Measurements from ENCODE around the gene CYB5R2. TPM values are rescaled to one million over a fixed set of nuclear protein-coding genes. Genes with fewer than 3 reads are reported as not detected.
A peak's percentile ranks its signal among the peaks of the same experiment; 100 is the strongest.

CYB5R2 gene
- 2.8 and 3.0 TPM in 2 replicates for total RNA-seq

GRCh38 chr11:7672960-7673723 lies at the start of gene CYB5R2:
Gene CYB5R2 (minus strand): TSS chr11:7673500. CDS start chr11:7672825, 675 bp downstream.
- no peak for DNase-seq (ENCODE audit: low spot score)
- H3K4me3 Mint-ChIP-seq = peak within 1 kb of the TSS; percentile 66
- no peaks in the 10 kb centered on the region for H3K9me3 Mint-ChIP-seq
- peak within 1 kb of the TSS; percentile 54 for H3K27ac Mint-ChIP-seq
- H3K27me3 Mint-ChIP-seq (ENCODE audit: insufficient read depth) = peaks cover 33% of the 10 kb centered on the region
- H3K4me1 Mint-ChIP-seq (ENCODE audit: low read depth) = peaks cover 19% of the 10 kb centered on the region
- H3K36me3 Mint-ChIP-seq (ENCODE audit: low read depth) = peaks cover 3% of the 10 kb centered on the region
- intact Hi-C loops (cut with micrococcal nuclease) = no loop called here

GRCh38 chr11:7714786-7715185 lies 41.5 kb upstream of the CYB5R2 start:
- intact Hi-C loops (cut with micrococcal nuclease) = no loop called here
- no peaks in the 10 kb centered on the region for H3K36me3 Mint-ChIP-seq (ENCODE audit: low read depth)
- H3K4me3 Mint-ChIP-seq = no peak overlapping the region
- H3K27ac Mint-ChIP-seq = no peak overlapping the region
- no peaks in the 10 kb centered on the region for H3K4me1 Mint-ChIP-seq (ENCODE audit: low read depth)
- H3K27me3 Mint-ChIP-seq (ENCODE audit: insufficient read depth) = peaks cover 3% of the 10 kb centered on the region
- no peak for DNase-seq (ENCODE audit: low spot score)
- no peaks in the 10 kb centered on the region for H3K9me3 Mint-ChIP-seq

DNA sequence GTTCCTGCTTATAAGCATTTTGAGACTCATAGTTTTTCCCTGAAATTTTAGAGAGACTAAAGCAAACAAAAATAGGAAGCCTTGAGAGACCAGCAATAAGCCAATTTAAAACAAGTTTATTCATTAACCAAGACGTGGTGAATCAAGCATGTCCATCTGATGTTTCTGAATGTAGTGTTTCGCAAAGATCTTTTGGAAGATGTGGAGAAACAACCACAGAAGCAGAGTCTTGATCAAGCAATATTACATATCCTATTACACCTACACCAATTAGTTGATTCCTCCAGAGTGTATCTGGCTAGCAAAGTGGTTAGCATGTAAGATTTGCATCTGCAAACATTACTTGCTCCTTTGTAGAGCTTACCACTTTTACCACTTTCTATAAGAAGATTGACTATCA lies 33.1 kb upstream of the CYB5R2 start, which contains the start of gene OVCH2:
Gene OVCH2, minus strand, starts transcription at position 101 of the 400 bp plus-strand sequence. Its CDS starts 83 bp downstream, at position 18.
- Mint-ChIP-seq H3K9me3 (no peaks in the 10 kb centered on the region), H3K27me3 (ENCODE audit: insufficient read depth) (peaks cover 8% of the 10 kb centered on the region), H3K4me3 (no peak within 1 kb of the TSS), H3K4me1 (ENCODE audit: low read depth) (no peaks in the 10 kb centered on the region), H3K27ac (no peak within 1 kb of the TSS), H3K36me3 (ENCODE audit: low read depth) (no peaks in the 10 kb centered on the region)
- intact Hi-C loops (cut with micrococcal nuclease) = no loop called here
- DNase-seq (ENCODE audit: low spot score) = no peak

- no peak for DNase-seq (ENCODE audit: low spot score)
- intact Hi-C loops (cut with micrococcal nuclease) = no loop called here
- Mint-ChIP-seq H3K4me3 (no peak overlapping the region), H3K27ac (no peak overlapping the region), H3K27me3 (ENCODE audit: insufficient read depth) (peaks cover 7% of the 10 kb centered on the region), H3K36me3 (ENCODE audit: low read depth) (no peaks in the 10 kb centered on the region), H3K9me3 (no peaks in the 10 kb centered on the region), H3K4me1 (ENCODE audit: low read depth) (no peaks in the 10 kb centered on the region)
Measured at GRCh38 chr11:7703740-7704139, 30.4 kb upstream of the CYB5R2 start.

DNA sequence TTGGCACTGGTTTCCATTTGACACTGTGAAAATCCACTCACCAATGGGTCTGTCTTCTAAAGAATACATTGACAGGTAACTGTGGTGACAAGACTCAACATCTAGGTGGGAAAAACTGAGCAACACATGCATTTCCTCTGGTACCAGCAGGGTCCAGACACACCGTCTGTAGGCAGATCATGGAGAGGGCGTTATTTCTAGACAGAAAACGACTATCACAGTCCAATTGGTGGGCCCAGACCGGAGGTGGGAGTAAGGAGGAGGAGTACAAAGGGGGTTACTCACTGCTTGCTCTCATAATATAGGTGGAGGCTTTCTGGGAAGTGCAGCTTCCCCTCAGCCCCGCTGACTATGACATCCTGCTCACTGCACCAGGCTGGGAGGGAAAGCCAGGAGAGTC lies 23.1 kb upstream of the CYB5R2 start:
- no peak for DNase-seq (ENCODE audit: low spot score)

GRCh38 chr11:7694235-7694634 lies 20.9 kb upstream of the CYB5R2 start:
- no peak for DNase-seq (ENCODE audit: low spot score)
- H3K27me3 Mint-ChIP-seq (ENCODE audit: insufficient read depth) = peaks cover 35% of the 10 kb centered on the region
- H3K4me3 Mint-ChIP-seq = no peak overlapping the region
- H3K4me1 Mint-ChIP-seq (ENCODE audit: low read depth) = no peaks in the 10 kb centered on the region
- no peaks in the 10 kb centered on the region for H3K36me3 Mint-ChIP-seq (ENCODE audit: low read depth)
- intact Hi-C loops (cut with micrococcal nuclease) = loop anchor here (1.0 to 10.0 kb wide), 8 partner anchors 29 to 882 kb away; partner anchors contain the start of genes EIF3F and PPFIBP2
- no peaks in the 10 kb centered on the region for H3K9me3 Mint-ChIP-seq
- H3K27ac Mint-ChIP-seq = no peak overlapping the region

More for the DNA sequence above, 23.1 kb upstream of the CYB5R2 start:
- Mint-ChIP-seq H3K4me1 (ENCODE audit: low read depth) (no peaks in the 10 kb centered on the region), H3K4me3 (no peak overlapping the region), H3K36me3 (ENCODE audit: low read depth) (no peaks in the 10 kb centered on the region), H3K9me3 (no peaks in the 10 kb centered on the region), H3K27me3 (ENCODE audit: insufficient read depth) (peaks cover 24% of the 10 kb centered on the region), H3K27ac (no peak overlapping the region)
- intact Hi-C loops (cut with micrococcal nuclease) = loop anchor here (10.0 kb wide), 2 partner anchors 252 to 342 kb away; no protein-coding TSS in a partner anchor

DNA sequence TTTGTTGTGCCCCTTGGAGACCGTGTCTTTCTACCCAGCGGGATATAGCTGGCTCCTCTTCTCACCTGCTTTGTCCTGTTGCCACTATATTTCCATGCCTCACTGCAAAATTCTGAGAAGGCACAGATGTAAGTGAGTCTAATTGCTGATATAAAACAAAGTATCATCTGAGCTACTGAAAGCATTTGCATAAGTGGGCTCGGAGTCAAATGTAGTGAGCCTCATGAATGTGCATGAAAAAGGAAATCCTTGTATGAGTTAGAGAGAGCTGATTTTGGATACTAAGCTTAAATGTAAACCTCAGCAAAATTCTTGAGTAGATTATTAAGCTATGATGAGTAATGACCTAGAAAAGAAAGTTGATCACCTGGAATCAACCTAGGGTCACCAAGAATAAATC lies 19.1 kb upstream of the CYB5R2 start:
- Mint-ChIP-seq H3K27me3 (ENCODE audit: insufficient read depth) (peaks cover 36% of the 10 kb centered on the region), H3K4me1 (ENCODE audit: low read depth) (no peaks in the 10 kb centered on the region), H3K27ac (no peak overlapping the region), H3K36me3 (ENCODE audit: low read depth) (no peaks in the 10 kb centered on the region), H3K4me3 (no peak overlapping the region), H3K9me3 (no peaks in the 10 kb centered on the region)
- no peak for DNase-seq (ENCODE audit: low spot score)
- intact Hi-C loops (cut with micrococcal nuclease) = loop anchor here (5.0 to 10.0 kb wide), 5 partner anchors 115 to 880 kb away; partner anchors contain the start of gene EIF3F

DNA sequence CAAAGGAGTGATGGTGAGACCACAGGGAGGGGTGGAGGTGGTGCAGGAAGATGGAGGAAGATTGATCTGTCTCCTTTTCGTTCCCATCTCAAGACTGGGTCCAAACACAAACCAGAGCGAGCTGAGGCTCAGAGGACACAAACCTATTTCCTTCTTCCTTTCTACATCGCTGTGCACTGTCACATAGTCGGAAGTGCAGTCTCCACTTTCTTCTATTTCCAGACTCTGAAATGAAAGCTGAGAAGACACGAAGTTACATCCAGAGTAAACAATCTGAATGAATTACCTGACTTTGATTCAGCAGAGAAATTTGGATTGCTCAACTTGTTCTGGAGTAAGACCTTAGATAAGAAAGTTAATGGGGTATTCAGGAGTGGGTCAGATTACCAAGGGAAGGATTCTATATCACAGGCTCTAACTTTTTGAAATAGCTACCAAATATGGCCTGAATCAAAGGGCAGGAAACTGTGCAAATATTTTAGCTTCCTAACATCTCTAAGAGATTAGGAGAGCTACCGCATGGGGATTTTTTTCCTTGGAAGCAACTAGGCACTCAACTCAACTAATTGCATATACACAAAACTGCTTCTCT lies 18.6 kb upstream of the CYB5R2 start:
- no peak overlapping the region for H3K4me3 Mint-ChIP-seq
- peaks cover 36% of the 10 kb centered on the region for H3K27me3 Mint-ChIP-seq (ENCODE audit: insufficient read depth)
- no peak for DNase-seq (ENCODE audit: low spot score)
- H3K9me3 Mint-ChIP-seq = no peaks in the 10 kb centered on the region
- no peaks in the 10 kb centered on the region for H3K4me1 Mint-ChIP-seq (ENCODE audit: low read depth)
- intact Hi-C loops (cut with micrococcal nuclease) = loop anchor here (5.0 to 10.0 kb wide), 5 partner anchors 115 to 880 kb away; partner anchors contain the start of gene EIF3F
- no peaks in the 10 kb centered on the region for H3K36me3 Mint-ChIP-seq (ENCODE audit: low read depth)
- H3K27ac Mint-ChIP-seq = no peak overlapping the region

DNA sequence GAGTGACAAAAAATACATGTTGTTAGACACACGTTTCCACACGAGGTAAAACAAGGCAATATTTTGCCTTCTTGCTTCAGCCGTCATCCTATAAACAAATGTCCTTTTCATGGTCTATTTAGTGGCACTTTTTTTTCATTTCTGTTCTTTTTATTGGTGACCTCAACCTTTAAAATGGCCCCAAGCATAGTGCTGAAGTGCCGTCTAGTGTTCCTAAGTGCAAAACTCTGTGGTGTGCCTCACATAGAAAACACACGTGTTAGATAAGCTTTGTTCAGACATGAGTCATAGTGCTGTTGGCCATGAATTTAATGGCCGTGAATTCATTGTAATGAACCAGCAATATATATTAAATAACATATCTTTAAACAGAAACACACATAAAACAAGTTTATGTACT lies 17.3 kb upstream of the CYB5R2 start:
- no peaks in the 10 kb centered on the region for H3K9me3 Mint-ChIP-seq
- no peaks in the 10 kb centered on the region for H3K36me3 Mint-ChIP-seq (ENCODE audit: low read depth)
- H3K4me1 Mint-ChIP-seq (ENCODE audit: low read depth) = no peaks in the 10 kb centered on the region
- no peak overlapping the region for H3K27ac Mint-ChIP-seq
- intact Hi-C loops (cut with micrococcal nuclease) = loop anchor here (5.0 to 10.0 kb wide), 5 partner anchors 113 to 878 kb away; partner anchors contain the start of gene EIF3F
- H3K4me3 Mint-ChIP-seq = no peak overlapping the region
- H3K27me3 Mint-ChIP-seq (ENCODE audit: insufficient read depth) = peaks cover 36% of the 10 kb centered on the region
- DNase-seq (ENCODE audit: low spot score) = no peak

GRCh38 chr11:7689239-7689638 lies 15.9 kb upstream of the CYB5R2 start:
- Mint-ChIP-seq H3K9me3 (no peaks in the 10 kb centered on the region), H3K27ac (no peak overlapping the region), H3K4me3 (no peak overlapping the region), H3K27me3 (ENCODE audit: insufficient read depth) (peaks cover 32% of the 10 kb centered on the region), H3K4me1 (ENCODE audit: low read depth) (no peaks in the 10 kb centered on the region), H3K36me3 (ENCODE audit: low read depth) (no peaks in the 10 kb centered on the region)
- intact Hi-C loops (cut with micrococcal nuclease) = no loop called here
- DNase-seq (ENCODE audit: low spot score) = no peak

- intact Hi-C loops (cut with micrococcal nuclease) = loop anchor here (1.0 kb wide), 1 partner anchor 590 kb away; no protein-coding TSS in a partner anchor
- DNase-seq (ENCODE audit: low spot score) = no peak
- Mint-ChIP-seq H3K4me3 (no peak overlapping the region), H3K4me1 (ENCODE audit: low read depth) (no peaks in the 10 kb centered on the region), H3K27ac (no peak overlapping the region), H3K36me3 (ENCODE audit: low read depth) (no peaks in the 10 kb centered on the region), H3K9me3 (no peaks in the 10 kb centered on the region), H3K27me3 (ENCODE audit: insufficient read depth) (peaks cover 23% of the 10 kb centered on the region)
Measured at GRCh38 chr11:7688238-7688826, 15.0 kb upstream of the CYB5R2 start.

- Mint-ChIP-seq H3K27ac (no peak overlapping the region), H3K9me3 (no peaks in the 10 kb centered on the region), H3K36me3 (ENCODE audit: low read depth) (no peaks in the 10 kb centered on the region), H3K4me1 (ENCODE audit: low read depth) (no peaks in the 10 kb centered on the region), H3K4me3 (no peak overlapping the region), H3K27me3 (ENCODE audit: insufficient read depth) (peaks cover 18% of the 10 kb centered on the region)
- DNase-seq (ENCODE audit: low spot score) = no peak
- intact Hi-C loops (cut with micrococcal nuclease) = no loop called here
Measured at GRCh38 chr11:7687386-7687785, 14.1 kb upstream of the CYB5R2 start.

- no peak overlapping the region for H3K4me3 Mint-ChIP-seq
- intact Hi-C loops (cut with micrococcal nuclease) = no loop called here
- H3K27me3 Mint-ChIP-seq (ENCODE audit: insufficient read depth) = peaks cover 18% of the 10 kb centered on the region
- H3K36me3 Mint-ChIP-seq (ENCODE audit: low read depth) = no peaks in the 10 kb centered on the region
- no peak overlapping the region for H3K27ac Mint-ChIP-seq
- H3K9me3 Mint-ChIP-seq = no peaks in the 10 kb centered on the region
- no peaks in the 10 kb centered on the region for H3K4me1 Mint-ChIP-seq (ENCODE audit: low read depth)
- no peak for DNase-seq (ENCODE audit: low spot score)
Measured at GRCh38 chr11:7686761-7687160, 13.5 kb upstream of the CYB5R2 start.

All from activated T-helper 1 cell treated with anti-CD3 and anti-CD28 coated beads, Interleukin-12 subunit alpha, Interleukin-12 subunit beta, Interleukin-2, Interleukin-4 antibody, amounts not matched to agents 30 ng/mL and 10 ng/mL and 1 ng/mL, durations not matched to agents 14 hours and 24 hours and 36 hours (primary cell).